ENCODE measurements around the gene ARVCF.
"Not testable (repeated sequence)": the region's sequence is repeated elsewhere in the genome, so short reads cannot be mapped to it uniquely, and the experiment has no call there.

Gene ARVCF

DNA sequence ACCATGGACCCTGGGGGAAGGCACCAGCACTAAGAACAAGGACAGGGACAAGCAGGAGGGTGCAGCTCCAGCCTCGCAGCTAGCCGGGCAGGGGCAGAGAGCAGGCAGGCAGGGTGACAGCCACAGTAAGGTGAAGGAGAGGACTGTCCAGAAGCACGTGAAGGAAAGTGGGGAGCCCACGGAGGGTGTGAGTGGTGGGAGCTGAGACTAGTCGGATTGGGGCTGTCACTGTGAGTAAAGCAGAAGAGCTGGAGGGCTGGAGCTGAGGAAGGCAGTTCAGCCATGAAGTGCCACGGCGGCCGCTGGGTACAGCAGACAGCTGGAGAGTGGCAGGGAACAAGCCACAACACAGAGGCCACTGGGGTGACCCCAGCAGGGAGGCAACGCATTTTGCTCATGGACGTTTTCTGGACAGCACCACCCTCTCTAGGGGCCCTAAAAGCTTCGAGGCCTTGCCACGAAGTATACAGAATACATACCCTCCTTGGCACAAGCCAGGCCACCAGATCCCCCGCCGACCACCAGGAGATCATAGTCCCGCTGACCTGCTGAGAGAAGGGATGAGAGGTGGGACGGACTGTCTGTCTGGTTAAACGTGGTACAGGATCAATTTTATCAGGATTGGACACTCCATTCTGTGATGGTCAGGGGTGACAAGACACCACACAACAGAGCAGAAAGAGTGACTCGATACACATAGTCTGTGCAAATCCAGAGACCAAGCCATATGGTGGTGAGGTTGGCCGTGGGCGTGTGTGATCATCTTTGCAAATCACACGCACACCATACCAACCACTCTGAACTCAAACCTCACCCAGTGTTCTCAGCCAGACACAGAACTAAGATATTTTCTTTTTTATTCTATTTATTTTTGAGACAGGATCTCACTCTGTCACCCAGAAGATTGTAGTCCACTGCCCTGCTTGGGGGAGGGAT lies 85.8 kb downstream of the ARVCF start:
- DNase-seq (ENCODE audit: insufficient read length, low spot score), result no peak
- peak; percentile 59 for FAIRE-seq
- TF ChIP-seq PAX5 (IDR thresholded peaks at IDR 0.05; ENCODE audit: insufficient read depth, low read length, severe bottlenecking) (no peak), POU2F2 (IDR thresholded peaks at IDR 0.05; ENCODE audit: low read depth, low read length) (no peak), POLR2A (IDR thresholded peaks at IDR 0.05; ENCODE audit: low read depth, low read length) (no peak), TAF1 (IDR thresholded peaks at IDR 0.05; ENCODE audit: low read depth, low read length) (no peak)

DNA sequence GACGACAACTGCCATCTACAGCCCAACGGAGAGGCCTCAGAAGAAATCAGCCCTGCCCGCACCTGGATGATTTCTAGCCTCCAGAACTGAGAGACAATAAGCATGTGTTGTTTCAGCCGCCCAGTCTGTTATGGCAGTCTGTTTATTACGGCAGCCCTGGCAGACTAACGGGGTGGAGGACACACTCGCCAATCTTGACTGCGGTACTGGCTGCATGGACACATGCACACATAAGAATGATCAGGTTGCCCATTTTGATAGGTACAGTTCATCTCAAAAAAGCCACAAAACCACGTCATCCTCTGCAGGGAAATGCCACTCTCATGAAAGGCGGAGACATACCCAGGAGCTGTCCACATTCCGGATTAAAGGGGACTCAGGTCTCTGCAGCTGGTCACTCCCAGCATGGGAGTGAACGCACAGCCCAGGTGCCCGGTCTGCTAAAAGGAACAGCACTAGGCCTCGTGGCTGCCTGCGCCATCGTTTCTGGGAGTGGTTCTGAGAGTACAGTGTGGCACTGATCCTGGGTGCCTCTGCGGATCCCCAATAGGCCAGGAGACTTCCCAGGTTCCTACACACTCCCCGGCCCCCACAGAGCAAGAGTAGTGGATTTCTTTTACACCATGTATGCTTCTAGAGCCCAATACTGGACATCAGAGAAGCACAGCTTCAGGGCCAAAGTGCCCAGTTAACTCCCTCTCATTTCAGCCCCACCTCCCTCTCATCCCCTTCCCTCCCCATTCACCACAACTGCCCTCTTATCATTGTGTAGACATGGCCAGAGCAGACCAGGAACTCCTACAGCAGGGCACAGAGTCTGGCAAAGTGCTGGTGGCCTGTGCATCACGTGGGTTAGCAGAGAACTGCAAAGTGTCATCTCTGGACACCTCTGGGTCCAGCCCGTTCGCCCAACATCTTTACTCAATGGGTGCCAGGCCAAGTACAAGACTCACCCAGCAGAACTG lies 86.8 kb downstream of the ARVCF start:
- FAIRE-seq (no peak), DNase-seq (ENCODE audit: insufficient read length, low spot score) (no peak)
- no peak for TF ChIP-seq POLR2AphosphoS5 (IDR thresholded peaks at IDR 0.05; ENCODE audit: low read depth, low read length)
- no peak for TF ChIP-seq PAX5 (IDR thresholded peaks at IDR 0.05; ENCODE audit: insufficient read depth, low read length, severe bottlenecking)
- no peak for TF ChIP-seq POU2F2 (IDR thresholded peaks at IDR 0.05; ENCODE audit: low read depth, low read length)
- TF ChIP-seq TAF1 (IDR thresholded peaks at IDR 0.05; ENCODE audit: low read depth, low read length), result no peak
- no peak for TF ChIP-seq SPI1 (IDR thresholded peaks at IDR 0.05; ENCODE audit: low read depth, low read length)
- TF ChIP-seq POLR2A (IDR thresholded peaks at IDR 0.05; ENCODE audit: low read depth, low read length), result no peak

DNA sequence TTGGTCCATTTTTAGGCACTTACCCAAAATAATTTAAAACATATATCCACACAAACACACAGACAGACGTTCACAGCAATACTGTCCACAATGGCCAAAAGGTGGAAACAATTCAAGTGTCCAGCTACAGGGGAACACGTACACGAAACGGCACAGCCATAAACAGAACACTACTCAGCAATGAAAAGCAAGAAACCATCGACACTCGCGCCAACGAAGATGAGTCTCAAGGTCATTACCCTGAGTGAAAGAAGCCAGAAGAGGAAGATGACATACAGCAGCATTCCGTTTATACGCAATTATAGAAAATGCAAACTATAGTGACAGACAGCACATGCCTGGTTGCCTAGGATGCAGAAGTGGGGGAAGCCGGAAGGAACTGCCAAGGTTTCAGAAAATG lies 88.4 kb downstream of the ARVCF start:
- no peak for TF ChIP-seq PAX5 (IDR thresholded peaks at IDR 0.05; ENCODE audit: insufficient read depth, low read length, severe bottlenecking)
- no peak for FAIRE-seq
- no peak for DNase-seq (ENCODE audit: insufficient read length, low spot score)

DNA sequence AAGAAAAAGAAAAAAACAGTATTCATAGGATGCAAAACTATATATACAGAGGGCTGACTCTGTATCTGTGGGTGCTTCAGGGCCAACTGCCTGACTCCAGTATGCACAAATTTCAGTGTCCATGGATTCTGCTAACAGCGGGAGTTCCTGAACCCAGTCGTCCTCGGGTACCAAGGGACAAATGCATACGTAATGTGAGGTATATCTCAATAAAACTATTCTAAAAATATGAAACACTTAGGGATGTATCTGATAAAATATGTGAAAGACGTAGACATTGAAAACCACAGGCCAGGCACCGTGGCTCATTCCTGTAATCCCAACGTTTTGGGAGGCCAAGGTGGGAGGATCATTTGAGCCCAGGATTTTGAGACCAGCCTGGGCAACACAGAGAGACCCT lies 88.9 kb downstream of the ARVCF start:
- no peak for DNase-seq (ENCODE audit: insufficient read length, low spot score)
- TF ChIP-seq SPI1 (IDR thresholded peaks at IDR 0.05; ENCODE audit: low read depth, low read length), result no peak
- no peak for TF ChIP-seq POU2F2 (IDR thresholded peaks at IDR 0.05; ENCODE audit: low read depth, low read length)
- TF ChIP-seq TAF1 (IDR thresholded peaks at IDR 0.05; ENCODE audit: low read depth, low read length), result no peak
- no peak for TF ChIP-seq POLR2A (IDR thresholded peaks at IDR 0.05; ENCODE audit: low read depth, low read length)
- TF ChIP-seq PAX5 (IDR thresholded peaks at IDR 0.05; ENCODE audit: insufficient read depth, low read length, severe bottlenecking), result no peak
- no peak for TF ChIP-seq POLR2AphosphoS5 (IDR thresholded peaks at IDR 0.05; ENCODE audit: low read depth, low read length)
- FAIRE-seq, result no peak

DNA sequence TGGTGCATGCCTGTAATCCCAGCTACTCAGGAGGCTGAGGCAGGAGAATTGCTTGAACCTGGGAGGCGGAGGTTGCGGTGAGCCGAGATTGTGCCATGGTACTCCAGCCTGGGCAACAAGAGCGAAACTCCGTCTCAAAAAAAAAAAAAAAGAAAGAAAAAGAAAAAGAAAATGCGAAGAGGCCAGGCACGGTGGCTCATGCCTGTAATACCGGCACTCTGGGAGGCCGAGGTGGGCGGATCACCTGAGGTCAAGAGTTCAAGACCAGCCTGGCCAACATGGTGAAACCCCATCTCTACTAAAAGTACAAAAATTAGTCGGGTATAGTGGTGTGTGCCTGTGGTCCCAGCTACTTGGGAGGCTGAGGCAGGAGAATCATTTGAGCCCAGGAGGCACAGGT lies 90.6 kb downstream of the ARVCF start:
- not testable (repeated sequence) for FAIRE-seq; DNase-seq (ENCODE audit: insufficient read length, low spot score)

DNA sequence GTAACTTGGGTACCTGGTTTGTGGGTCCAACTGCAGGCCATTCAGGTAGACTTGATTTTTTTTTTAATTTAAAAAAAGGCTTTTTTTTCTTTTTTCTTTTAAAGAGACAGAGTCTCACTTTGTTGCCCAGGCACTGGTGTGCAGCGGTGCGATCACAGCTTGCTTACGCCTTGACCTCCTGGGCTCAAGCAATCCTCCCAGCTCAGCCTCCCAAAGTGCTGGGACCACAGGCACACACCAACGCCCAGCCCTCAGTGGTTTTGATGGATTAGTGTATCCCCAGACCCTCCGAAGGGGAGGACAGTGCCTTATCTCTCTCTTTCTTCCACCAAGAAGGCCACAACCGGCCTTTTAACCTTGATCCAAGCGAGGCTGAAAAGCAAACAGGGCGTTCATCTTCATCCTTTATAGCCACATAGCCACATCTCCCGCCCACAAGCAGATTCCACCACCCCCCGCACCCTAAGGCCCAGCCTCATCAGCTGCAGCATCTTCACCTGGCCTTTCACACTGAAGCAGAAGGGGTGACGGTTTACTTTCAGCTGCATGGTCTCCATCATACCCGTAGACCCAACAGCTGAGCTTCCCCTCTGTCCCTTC lies 92.6 kb downstream of the ARVCF start:
- no peak for DNase-seq (ENCODE audit: insufficient read length, low spot score)
- no peak for TF ChIP-seq TAF1 (IDR thresholded peaks at IDR 0.05; ENCODE audit: low read depth, low read length)
- FAIRE-seq, result no peak

DNA sequence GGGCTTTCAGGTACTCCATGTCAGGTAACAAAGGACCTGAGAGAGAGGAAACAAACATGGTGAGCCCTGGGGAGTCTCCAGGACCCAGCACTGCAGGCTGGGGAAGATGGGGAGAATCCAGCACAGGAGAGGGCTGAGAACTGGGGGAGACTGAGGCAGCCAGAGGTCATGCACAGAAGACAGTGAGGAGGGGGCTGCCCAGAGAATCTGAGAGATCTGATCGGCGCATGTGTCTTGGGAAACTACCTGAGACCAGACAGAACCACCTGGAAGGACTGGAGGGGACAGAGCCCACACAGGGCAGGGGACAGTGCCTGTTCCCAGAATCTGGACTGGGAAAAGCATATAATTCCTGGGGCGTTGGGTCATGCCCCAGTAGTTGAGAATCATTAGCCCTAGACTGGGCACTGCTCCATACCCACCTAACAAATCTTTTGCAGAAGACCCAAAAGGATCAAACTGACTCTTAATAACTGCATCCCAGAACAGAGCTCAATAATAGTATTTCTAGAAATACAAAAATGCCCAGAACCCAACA lies 95.0 kb downstream of the ARVCF start:
- TF ChIP-seq SPI1 (IDR thresholded peaks at IDR 0.05; ENCODE audit: low read depth, low read length), result no peak
- TF ChIP-seq TAF1 (IDR thresholded peaks at IDR 0.05; ENCODE audit: low read depth, low read length), result no peak
- TF ChIP-seq POLR2A (IDR thresholded peaks at IDR 0.05; ENCODE audit: low read depth, low read length), result no peak
- no peak for TF ChIP-seq POU2F2 (IDR thresholded peaks at IDR 0.05; ENCODE audit: low read depth, low read length)
- TF ChIP-seq POLR2AphosphoS5 (IDR thresholded peaks at IDR 0.05; ENCODE audit: low read depth, low read length), result no peak
- TF ChIP-seq PAX5 (IDR thresholded peaks at IDR 0.05; ENCODE audit: insufficient read depth, low read length, severe bottlenecking), result no peak
- FAIRE-seq, result no peak

More for the DNA sequence above, 95.0 kb downstream of the ARVCF start:
- no peak for DNase-seq (ENCODE audit: insufficient read length, low spot score)
